ENCODE measurements around the gene DAZ4.
"Not testable (repeated sequence)": the region's sequence is repeated elsewhere in the genome, so short reads cannot be mapped to it uniquely, and the experiment has no call there.

DAZ4 gene

GRCh38 chrY:24833619-24834018, at the start of gene DAZ4:
TSS of gene DAZ4 (plus strand) at chrY:24833919. CDS start at chrY:24834127, 208 bp downstream.
- not testable (repeated sequence) for DNase-seq (ENCODE audit: low read depth, low spot score)

- DNase-seq (ENCODE audit: low read depth, low spot score) = not testable (repeated sequence)
Measured at GRCh38 chrY:24813293-24813692, 20.4 kb upstream of the DAZ4 start, which contains the start of gene DAZ3. TSS of gene DAZ3 (minus strand) at chrY:24813393. CDS start at chrY:24813185, 208 bp downstream.

- not testable (repeated sequence) for DNase-seq (ENCODE audit: low read depth, low spot score)
Measured at GRCh38 chrY:24821836-24822235, 11.9 kb upstream of the DAZ4 start.

- DNase-seq (ENCODE audit: low read depth, low spot score) = not testable (repeated sequence)
Measured at GRCh38 chrY:24824184-24824879, 9.4 kb upstream of the DAZ4 start.

- DNase-seq (ENCODE audit: low read depth, low spot score) = not testable (repeated sequence)
Measured at GRCh38 chrY:24825069-24825468, 8.7 kb upstream of the DAZ4 start.

Measured in activated naive CD8-positive, alpha-beta T cell treated with anti-CD3 and anti-CD28 coated beads, Interleukin-2, amount 50 U/mL, for 16 hours (primary cell).